ENCODE measurements around the gene MAML3.

- TF ChIP-seq CTCF (optimal IDR thresholded peaks at IDR 0.05 in 1 of 3, IDR thresholded peaks at IDR 0.05 in 1 of 3, conservative IDR thresholded peaks at IDR 0.05 in 1 of 3; ENCODE audit: extremely low read depth in 1 of 3, insufficient read depth in 2 of 3, low read length in 3 of 3) (no peak), EZH2 (IDR thresholded peaks at IDR 0.05; ENCODE audit: low read length) (no peak)
Measured at GRCh38 chr4:139776235-139776634, 377.7 kb downstream of the MAML3 start.
